Epithelial cell of proximal tubule (primary cell): ENCODE data around the gene SAXO1. TPM values are rescaled to one million over a fixed set of nuclear protein-coding genes. Genes with fewer than 3 reads are reported as not detected.

ENCODE experiments used
- DNase-seq: peaks from one replicate; pipeline ENCODE4 v3.0.0-alpha.2; 2011; ENCODE audit warnings: low read depth
- H3K4me3 ChIP-seq: 2 replicates; pipeline ENCODE4 v1.5.1; 2011; ENCODE audit warnings: low read depth, mild to moderate bottlenecking, low read length
- CTCF ChIP-seq: conservative IDR thresholded peaks from 2 replicates; pipeline ENCODE4 v1.5.1; 2012; ENCODE audit warnings: low read depth, mild to moderate bottlenecking, low read length
- total RNA-seq: library from RNA; depleted of rRNA; stranded (reverse); fragments of >200 nt; gene quantifications from 2 replicates; pipeline ENCODE4 v1.2.3, GENCODE V29; 2015

SAXO1 gene
- total RNA-seq, 1 donor from 2014 or later = not detected

GRCh38 chr9:18971404-18971803 lies 61.6 kb downstream of the SAXO1 start:
- no peak for TF ChIP-seq CTCF
- DNase-seq = no peak
- no peak overlapping the region for H3K4me3 ChIP-seq

GRCh38 chr9:18970393-18970792 lies 62.6 kb downstream of the SAXO1 start:
- no peak overlapping the region for H3K4me3 ChIP-seq
- no peak for TF ChIP-seq CTCF
- no peak for DNase-seq

- no peak for DNase-seq
- TF ChIP-seq CTCF = no peak
- H3K4me3 ChIP-seq = no peak overlapping the region
Measured at GRCh38 chr9:18969128-18969527, 63.9 kb downstream of the SAXO1 start.

- DNase-seq = no peak
- H3K4me3 ChIP-seq = no peak overlapping the region
- no peak for TF ChIP-seq CTCF
Measured at GRCh38 chr9:18955626-18956025, 77.4 kb downstream of the SAXO1 start.

- DNase-seq = no peak
- no peak for TF ChIP-seq CTCF
- H3K4me3 ChIP-seq = no peak overlapping the region
Measured at GRCh38 chr9:18951936-18952335, 81.1 kb downstream of the SAXO1 start.

GRCh38 chr9:18947892-18948339 lies 85.1 kb downstream of the SAXO1 start:
- TF ChIP-seq CTCF = no peak

GRCh38 chr9:18942801-18943200 lies 90.2 kb downstream of the SAXO1 start:
- DNase-seq = no peak
- TF ChIP-seq CTCF = no peak
- no peak overlapping the region for H3K4me3 ChIP-seq

More at GRCh38 chr9:18947892-18948339, 85.1 kb downstream of the SAXO1 start:
- no peak for DNase-seq
- no peak overlapping the region for H3K4me3 ChIP-seq
